GM21619 (cell line): ENCODE data around the gene XRCC5.
"Not testable (repeated sequence)": the region's sequence is repeated elsewhere in the genome, so short reads cannot be mapped to it uniquely, and the experiment has no call there.

Source experiments
- ATAC-seq: cut with Tn5 transposase; IDR thresholded peaks from one replicate; pipeline ENCODE4 v1.9.1; 2021; ENCODE audit not compliant: unreplicated experiment

Gene XRCC5

GRCh38 chr2:216192181-216192580 lies 83.0 kb downstream of the XRCC5 start:
- ATAC-seq: no peak

DNA sequence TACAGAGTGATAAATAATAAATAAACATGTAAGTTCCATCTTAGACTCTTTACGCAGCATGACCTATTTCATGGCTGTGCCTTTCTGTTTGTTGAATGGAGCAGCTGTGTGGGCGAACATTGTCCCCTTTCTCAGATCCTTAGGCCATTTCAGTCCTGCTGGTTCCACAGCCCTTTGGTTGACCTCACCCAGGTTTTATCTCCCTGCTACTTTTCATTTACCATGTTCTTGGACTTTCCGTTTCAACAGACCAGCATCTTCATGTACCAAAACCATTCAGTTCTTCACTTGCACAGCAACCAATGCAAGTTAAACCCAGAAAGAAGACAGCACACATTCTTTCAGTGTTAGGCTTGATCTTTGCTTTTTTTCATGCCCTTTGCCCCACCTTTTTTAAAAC lies 83.8 kb downstream of the XRCC5 start:
- ATAC-seq: no peak

GRCh38 chr2:216194013-216194412 lies 84.9 kb downstream of the XRCC5 start:
- no peak for ATAC-seq

GRCh38 chr2:216194561-216194960 lies 85.4 kb downstream of the XRCC5 start:
- no peak for ATAC-seq

GRCh38 chr2:216195565-216196029 lies 86.4 kb downstream of the XRCC5 start:
- ATAC-seq: no peak

DNA sequence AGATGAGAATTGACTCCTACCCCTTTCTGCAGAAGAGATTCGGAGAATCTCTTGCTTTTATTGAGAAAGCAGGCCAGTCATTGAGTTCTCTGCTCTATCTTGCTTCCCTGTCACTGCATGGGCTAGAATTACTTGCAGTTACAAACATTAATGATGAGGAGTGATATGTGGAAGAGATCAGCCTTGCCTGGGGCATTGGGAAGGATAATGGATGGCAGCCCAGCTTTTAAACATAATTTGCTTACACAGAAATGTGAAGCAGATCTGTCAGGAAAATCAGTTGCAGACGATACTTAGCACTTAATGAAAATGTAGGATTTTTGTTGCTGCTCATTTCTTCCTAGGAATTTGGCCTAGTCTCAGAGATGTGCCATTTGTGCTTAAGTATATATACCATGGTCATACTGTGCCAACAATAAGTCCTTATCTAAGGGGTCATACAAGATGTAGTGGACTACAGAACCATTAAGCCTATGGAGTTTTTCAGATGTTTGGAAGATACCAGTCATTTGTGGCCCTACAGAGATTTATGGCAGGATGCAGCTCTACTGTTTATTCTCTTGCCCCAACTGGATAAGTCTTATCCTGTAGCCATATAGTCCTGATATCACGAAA lies 92.7 kb downstream of the XRCC5 start:
- no peak for ATAC-seq

DNA sequence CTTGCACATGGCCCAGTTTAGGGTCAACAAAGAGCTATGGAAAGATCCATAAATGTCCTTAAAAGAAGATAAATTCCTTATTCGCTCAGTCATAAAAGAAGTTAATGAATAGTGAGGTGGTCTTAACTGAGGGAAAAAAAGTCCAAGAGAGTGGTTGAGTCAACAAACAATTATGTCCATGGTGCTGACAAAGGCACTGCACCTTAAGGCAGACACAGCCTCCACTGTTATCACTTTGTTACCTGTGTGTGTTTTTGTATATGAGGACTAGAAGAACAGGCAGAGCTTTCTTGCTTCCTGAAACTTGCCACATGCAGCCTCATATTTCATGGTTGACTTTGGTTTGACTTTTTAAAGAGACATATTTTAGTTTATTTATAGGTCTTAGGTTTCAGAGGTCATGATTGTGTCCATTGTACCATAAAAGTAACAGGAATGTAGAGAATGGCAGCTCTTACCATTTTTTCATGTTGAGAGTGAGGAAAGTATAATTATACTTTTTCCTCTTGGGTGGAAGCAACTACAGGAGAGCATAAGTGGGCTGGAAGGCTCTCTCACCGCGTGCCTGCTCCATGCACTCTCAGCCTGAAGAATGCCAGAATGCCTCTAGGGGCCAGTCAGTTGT lies 93.6 kb downstream of the XRCC5 start:
- ATAC-seq: no peak

GRCh38 chr2:216205486-216205885 lies 96.3 kb downstream of the XRCC5 start:
- no peak for ATAC-seq

DNA sequence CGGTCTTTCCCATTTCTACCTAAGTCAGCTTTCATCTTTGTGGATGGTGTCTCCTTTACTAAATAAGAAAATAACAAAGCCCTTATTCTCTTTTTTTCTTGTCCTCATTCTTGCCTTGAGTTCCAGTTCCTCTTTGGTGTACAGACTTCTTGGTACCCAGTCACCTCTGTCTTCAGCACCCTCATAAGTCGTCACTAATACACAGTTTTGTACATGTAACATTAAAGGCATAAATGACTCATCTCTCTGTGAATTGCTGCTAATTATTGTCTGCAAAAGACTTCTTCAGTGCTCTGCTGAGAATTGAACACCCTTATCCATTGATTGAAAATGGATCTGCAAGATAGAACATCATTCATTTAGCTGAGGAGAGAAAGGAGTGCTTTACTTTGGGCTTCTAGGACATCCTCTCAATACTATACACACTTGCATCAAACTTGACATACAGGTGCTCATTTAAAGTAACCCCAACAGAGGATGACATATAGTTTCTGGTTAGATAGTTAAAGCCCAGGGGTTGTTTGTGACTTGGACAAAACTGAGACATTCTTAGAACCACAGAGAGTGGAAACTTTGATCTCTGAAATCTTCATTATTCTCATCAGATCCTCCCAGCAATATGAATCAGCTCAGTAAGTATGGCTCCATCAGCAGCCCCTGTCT lies 97.0 kb downstream of the XRCC5 start:
- peak; percentile 82 for ATAC-seq

DNA sequence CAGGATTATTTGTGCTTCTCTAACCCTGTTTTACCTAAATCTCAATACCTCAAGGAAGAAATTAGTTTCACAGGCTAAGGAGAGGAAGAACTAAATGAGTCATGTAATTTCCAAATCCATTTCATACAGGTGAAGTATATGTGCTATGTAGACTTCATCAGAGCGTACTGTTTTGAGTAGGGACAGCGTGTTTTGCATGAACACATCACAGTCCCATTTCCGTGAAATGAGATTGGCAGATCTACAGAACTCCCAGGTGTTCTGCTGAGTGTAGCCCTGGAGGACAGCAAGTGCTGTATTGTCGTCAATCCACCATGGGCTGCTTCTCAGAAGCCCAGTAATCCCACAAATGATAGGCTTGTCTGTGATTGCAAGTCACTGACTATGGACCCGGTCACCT lies 97.7 kb downstream of the XRCC5 start:
- peak; percentile 40 for ATAC-seq

DNA sequence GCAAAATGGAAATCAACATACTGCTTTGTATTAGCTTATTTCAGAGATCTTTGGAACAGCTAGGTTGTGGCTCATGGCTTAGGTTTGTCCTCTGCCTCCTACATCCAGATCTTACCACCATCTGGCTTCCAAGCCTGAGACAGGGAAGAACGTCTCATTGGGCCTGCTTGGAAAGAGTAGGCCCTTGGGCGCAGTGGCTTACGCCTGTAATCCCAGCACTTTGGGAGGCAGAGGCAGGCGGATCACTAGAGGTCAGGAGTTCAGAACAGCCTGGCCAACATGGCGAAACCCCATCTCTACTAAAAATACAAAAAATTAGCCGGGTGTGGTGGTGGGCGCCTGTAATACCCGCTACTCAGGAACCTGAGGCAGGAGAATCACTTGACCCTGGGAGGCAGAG lies 99.5 kb downstream of the XRCC5 start:
- not testable (repeated sequence) for ATAC-seq

- ATAC-seq: no peak
Observed at GRCh38 chr2:216210701-216211540, 101.8 kb downstream of the XRCC5 start.

GRCh38 chr2:216211614-216212145 lies 102.5 kb downstream of the XRCC5 start:
- ATAC-seq: no peak

DNA sequence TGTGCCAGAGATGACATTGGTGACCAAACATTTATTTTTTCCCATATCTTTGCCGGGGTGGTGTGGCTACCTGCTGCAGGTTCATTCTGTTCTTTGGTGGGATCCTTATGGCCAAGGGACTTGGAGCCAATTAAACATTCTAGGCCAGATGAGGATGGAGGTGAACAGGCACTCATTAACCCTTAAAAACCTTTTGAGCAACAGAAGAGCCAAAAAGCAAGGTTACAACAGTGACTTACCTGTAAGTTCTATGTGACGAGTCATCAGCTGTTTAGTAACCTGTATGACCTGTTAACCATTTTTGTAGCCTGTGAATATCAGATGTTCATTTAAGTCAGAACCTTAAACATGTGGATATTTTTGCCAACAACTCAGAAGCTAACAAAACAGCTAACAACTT lies 105.6 kb downstream of the XRCC5 start:
- no peak for ATAC-seq

DNA sequence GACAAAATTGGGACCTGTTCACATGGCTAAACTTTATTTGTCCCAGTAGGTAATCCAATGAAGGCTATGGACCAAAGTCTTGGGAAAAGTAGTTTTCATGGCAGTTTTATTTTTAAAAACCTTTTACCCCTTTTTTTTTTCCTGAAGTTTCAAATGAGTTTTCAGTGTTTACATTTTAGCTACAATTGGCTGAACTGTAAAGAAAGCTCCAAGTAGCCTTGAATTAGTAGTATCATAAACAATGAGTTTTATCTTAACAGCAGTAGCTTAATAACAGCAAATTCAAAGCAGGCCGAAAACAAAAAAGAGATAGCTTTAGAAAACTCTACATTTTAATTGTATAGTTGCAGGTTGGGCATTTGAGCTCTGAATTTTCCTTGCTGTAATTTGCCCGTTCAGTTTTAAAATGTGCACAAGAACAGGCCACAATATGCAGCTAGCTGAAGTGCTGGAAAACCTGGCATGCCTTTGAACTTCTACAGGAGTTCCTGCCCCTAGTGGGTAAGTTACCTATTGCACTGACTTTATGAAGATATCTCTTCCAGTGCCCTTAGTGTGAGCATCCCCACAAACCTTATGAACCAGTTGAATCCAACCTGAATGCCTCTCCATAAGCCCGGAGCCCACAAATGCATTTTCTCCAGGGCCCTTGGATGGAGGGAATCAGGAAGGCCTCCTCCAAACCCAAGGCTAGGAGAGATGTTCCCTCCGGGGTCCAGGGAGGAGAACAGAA lies 106.7 kb downstream of the XRCC5 start:
- no peak for ATAC-seq

GRCh38 chr2:216216951-216217903 lies 108.1 kb downstream of the XRCC5 start:
- ATAC-seq: peak; percentile 35

DNA sequence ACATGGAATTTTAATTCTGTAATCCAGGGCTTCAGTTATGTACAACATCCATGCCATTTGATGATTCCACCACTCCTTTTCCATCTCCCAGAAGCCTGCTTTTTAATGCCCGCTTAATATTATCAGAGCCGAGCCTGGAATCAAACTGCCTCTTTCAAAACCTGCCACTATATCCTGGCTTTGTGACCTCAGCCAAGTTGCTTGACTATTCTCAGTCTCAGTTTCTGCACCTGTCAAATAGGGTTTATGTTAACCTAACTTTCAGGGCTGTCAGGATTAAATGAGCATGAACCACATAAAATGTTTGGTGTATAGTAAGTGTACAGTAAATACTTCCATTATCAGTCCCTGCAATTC lies 108.7 kb downstream of the XRCC5 start:
- ATAC-seq: no peak

GRCh38 chr2:216219861-216220260 lies 110.7 kb downstream of the XRCC5 start:
- no peak for ATAC-seq

- ATAC-seq: no peak
Observed at GRCh38 chr2:216220976-216221375, 111.8 kb downstream of the XRCC5 start.

- ATAC-seq: no peak
Observed at GRCh38 chr2:216221811-216222210, 112.7 kb downstream of the XRCC5 start.
